HG02943 (cell line): ENCODE data around the gene RANBP3.
A peak's percentile ranks its signal among the peaks of the same experiment; 100 is the strongest.

ENCODE experiments used
- ATAC-seq: cut with Tn5 transposase; IDR thresholded peaks from one replicate; pipeline ENCODE4 v1.9.1; 2021; ENCODE audit warnings: mild to moderate bottlenecking, low read depth, moderate library complexity; ENCODE audit not compliant: unreplicated experiment

RANBP3 gene

GRCh38 chr19:5908773-5909442, 69.0 kb downstream of the RANBP3 start:
- ATAC-seq = no peak

GRCh38 chr19:5907241-5907640, 70.7 kb downstream of the RANBP3 start:
- no peak for ATAC-seq

DNA sequence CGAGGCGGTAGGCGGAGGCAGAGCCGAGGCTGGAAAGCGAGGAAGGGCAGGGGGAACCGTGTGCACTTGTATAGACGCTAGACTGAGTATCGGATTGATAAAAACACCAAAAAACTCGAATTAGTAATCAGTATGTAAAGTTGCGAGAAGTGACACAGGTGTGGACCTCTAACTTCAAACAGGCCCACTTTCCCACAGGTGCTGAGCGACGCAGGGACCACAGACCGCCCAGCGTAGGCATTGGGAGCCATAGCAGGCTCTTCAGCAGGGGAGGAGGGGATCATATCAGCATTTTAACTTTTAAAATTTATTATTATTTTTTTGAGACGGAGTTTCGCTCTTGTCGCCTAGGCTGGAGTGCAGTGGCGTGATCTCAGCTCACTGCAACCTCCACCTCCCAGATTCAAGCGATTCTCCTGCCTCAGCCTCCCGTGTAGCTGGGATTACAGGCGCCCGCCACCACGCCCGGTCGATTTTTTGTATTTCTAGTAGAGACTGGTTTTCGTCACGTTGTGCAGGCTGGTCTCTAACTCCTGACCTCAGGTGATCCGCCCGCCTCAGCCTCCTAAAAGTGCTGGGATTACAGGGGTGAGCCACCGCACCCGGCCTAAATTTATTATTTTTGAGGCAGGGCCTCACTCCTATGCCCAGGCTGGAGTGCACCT, 72.7 kb downstream of the RANBP3 start:
- ATAC-seq = no peak

DNA sequence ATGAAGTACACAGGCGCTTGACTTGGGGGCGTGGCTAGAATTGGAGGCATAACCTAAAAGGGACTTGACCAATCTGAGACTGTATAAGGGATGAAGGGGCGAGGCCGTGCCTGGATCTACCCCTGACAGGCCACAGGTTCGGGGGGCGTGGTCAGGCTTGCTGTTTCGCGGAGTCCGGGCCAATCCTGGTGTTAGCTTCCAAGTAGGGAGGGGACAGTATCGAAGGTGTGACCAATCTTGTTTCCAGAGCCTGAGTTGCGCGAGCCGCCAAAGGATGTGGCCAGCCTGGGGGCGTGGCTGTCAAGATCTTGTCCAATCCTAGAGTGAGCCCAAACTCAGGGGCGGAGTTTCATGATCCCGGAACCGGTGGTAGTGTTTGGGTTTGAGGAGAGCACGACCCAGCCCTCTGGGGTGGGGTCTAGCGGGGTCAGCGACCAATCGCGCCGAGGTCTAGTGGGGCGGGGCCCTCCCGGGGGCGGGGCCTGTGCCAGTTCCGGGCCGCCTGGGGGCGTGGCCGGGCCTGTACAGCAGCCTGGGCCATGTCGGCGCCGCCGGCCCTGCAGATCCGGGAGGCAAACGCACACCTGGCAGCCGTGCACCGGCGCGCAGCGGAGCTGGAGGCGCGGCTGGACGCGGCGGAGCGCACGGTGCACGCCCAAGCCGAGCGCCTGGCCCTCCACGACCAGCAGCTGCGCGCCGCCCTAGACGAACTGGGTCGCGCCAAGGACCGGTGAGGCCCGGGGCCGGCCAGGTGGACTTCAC, 73.4 kb downstream of the RANBP3 start, which contains the start of gene VMAC:
Gene VMAC, plus strand, starts transcription at position 521 of the 762 bp plus-strand sequence. Its CDS starts 19 bp downstream, at position 540.
- ATAC-seq = peak; percentile 75

- peak; percentile 31 for ATAC-seq
Measured at GRCh38 chr19:5903624-5904351, 74.2 kb downstream of the RANBP3 start, which contains the start of gene NDUFA11. Gene NDUFA11 (minus strand): TSS chr19:5903790. CDS start chr19:5903708, 82 bp downstream.

GRCh38 chr19:5903056-5903623, 74.8 kb downstream of the RANBP3 start:
- ATAC-seq = no peak

DNA sequence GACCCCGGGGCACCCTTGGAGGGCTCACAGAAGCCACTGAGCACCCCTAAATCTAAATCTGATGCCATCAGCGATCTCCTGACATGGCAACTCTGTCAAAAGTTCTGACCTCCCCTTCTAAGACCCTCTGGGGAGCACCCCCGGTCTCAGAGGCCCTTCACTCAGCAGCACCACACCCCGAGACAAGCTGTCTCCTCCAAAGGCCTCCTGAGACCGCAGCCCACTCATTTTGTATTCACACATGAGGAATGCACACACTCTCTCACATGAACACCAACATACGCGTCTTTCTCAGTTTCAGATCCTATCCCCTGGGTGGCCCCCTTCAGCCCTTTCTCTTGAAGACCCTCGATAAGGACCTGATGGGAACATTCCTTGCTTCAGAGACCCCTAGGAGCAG, 77.0 kb downstream of the RANBP3 start:
- no peak for ATAC-seq

DNA sequence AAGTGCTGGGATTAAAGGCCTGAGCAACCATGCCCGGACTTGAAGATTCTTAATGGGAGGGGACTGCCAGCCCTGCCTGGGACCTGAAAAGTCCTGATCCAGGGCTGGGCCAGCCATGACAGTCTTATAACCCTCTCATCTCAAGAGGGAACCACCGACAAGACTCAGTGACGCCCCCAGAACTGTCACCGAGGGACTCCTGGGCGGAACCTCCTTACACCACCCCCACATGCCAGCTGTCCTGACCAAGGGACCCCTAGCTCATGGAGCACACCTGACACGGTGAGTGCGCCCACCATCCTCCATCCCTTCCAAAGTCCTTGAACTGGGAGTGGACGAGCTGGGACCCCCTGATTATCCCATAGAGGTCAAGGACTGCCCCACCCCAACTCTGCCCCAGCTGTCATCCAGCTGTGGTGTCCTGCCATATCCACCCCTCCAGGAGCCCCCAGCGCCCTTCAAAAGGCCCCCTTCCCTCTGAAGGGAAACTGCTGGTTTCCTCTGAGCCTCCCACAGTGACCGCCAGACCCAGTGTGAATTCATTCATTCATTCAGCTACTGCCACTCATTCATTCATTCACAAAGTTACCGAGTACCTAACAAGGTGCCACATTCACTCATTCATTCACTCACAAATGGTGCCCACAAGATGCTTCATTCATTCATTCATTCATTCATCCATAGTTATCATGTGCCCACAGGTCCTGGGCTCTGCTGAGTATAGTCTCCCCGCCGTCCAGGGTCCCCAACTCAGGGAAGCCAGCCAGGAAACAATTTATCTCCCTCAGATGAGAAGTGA, 78.0 kb downstream of the RANBP3 start:
- ATAC-seq = no peak

- no peak for ATAC-seq
Measured at GRCh38 chr19:5897189-5897969, 80.6 kb downstream of the RANBP3 start.

GRCh38 chr19:5896365-5897076, 81.4 kb downstream of the RANBP3 start:
- ATAC-seq = no peak

DNA sequence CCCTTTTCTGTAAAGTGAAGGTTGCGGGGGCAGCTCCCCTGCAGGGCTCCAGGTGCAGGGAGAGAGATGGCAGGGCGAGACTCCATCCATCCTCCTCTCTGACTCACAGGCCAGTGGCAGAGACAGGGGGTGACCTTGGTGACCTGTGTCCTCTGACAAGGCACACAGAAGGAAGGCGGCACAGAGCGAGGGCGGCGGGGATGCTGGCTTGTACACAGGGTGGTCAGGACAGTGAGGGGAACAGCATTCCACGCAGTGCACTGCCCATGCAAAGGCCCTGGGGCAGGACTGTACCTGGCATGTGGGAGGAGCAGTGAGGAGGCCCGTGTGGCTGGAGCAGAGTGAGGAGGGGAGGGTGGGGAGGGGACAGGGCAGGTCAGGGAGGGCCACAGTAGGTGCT, 82.0 kb downstream of the RANBP3 start:
- ATAC-seq = no peak

DNA sequence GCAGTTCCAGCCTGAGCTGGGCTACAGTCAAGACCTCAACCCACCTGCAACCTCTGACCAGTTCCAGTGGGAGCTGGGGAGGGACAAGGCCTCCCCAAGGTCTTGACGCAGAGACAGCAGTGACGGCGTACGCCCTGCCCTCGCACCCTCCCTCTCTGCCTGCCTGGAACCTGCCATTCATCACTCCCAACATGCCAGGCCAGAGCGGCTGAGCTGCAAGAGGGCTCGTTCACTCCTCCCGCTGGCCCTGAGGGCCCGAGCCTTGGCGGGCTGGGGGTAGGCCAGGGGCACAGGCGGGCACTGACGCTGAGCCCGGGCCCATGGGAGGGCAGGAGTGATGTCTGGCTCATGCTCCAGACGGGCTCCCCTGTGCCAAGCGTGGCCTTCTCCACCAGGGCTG, 82.5 kb downstream of the RANBP3 start:
- no peak for ATAC-seq

DNA sequence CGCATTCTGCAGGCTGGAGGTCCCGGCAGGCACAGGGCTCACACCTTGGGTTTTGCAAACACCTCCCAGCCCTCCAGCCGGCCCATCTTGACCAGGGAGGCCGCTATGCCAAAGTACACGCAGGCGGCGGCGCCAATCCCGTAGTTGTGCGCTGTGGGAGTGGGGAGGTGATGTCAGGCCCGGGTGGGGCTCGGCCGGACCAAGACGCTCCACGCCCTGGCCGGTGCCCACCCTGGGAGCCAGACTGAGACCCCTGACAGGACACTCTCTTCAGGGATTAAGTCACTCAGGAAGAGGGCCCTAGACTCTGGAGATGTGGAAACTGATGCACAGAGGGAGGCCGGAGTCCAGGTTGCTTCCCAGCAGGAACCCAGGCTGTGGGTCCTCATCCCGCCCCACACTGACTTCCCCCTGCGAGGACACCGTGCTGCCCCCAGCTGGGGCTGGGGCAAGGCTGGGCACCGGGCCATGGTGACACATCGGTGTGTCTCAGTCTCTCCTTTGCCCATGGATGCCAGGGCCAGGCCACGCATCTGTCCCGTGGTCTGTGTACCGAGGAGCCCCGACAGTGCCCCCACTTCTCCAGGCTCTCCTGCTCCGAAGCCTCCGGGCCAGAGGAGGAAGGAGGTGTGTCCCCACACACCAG, 83.1 kb downstream of the RANBP3 start:
- no peak for ATAC-seq

DNA sequence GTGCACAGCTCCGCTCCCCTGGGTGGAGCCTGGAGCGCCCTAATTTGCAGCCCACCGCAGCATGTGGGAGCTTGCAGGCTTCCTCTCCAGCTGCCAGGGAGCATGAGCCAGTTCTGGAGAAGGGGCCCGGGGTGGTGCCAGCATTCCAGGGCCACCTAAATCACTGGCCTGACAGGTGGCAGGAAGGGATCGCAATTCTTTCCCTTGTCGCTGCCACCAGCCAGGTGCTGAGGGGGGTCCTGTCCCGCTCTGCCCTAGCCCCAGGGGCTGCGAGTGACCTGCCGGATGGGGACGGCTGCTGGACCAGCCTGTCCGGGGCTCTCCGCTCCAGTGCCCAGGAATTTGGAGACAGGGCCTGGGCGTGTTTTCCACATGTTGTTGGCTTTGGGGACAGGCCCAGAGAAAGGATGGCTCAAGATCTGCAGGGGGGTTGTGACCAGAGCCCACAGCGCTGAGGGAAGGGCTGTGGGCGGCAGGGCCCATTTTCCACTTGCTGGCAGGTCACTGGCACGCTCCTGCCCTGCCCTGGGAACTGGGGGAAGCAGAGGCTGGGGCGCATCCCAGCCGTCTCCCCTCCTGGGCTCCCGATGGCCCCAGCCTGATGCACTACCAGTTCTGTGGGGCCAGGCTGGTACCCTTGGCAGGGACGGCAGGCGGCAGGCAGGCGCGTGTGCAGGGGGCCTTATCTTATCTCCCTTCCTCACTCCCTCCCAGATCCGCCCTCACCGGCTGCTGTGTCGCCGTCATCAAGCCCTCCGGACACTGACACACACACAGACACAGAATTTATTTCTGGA, 83.8 kb downstream of the RANBP3 start:
- no peak for ATAC-seq

DNA sequence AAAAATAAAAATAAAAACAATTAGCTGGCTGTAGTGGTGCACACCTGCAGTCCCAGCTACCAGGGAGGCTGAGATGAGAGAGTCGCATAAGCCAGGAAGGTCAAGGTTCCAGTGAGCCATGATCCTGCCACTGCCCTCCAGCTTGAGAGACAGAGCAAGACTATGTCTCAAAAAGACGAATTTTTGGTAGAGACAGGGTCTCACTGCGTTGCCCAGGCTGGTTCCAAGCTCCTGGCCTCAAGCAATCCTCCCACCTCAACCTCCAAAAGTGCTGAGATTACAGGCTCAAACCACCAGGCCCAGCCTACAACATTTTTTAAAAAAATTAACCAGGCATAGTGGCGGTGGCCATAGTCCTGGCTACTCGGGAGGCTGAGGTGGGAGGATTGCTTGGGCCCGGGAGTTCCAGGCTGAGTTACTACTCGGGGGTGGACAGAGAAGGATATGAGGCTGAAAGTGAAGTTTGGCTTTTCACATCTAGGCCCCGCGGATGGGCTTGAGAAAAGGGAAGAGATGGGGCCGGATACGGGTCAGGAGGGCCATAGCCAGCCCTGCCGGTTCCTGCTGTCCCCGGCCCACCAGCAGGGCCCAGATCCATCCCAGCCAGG, 84.5 kb downstream of the RANBP3 start:
- no peak for ATAC-seq

GRCh38 chr19:5892772-5893275, 85.1 kb downstream of the RANBP3 start:
- ATAC-seq = no peak
